Fibroblast of lung (primary cell): ENCODE data around the gene FMO4. TPM values are rescaled to one million over a fixed set of nuclear protein-coding genes. Genes with fewer than 3 reads are reported as not detected.

ENCODE experiments used
- DNase-seq, 2 donors: peaks; one replicate each; pipeline versions ENCODE4 v3.0.0 to v3.0.0-alpha.2; 2010; ENCODE audit warnings: low read depth in 2 of 2
- H2AFZ ChIP-seq: 2 replicates; pipeline ENCODE4 v1.5.1; 2012; ENCODE audit warnings: low read length, control low read depth, inconsistent platforms
- H3K27ac ChIP-seq: 2 replicates; pipeline ENCODE4 v1.5.1; 2011; ENCODE audit warnings: low read length, control low read depth; ENCODE audit not compliant: insufficient read depth
- H3K27me3 ChIP-seq: 2 replicates; pipeline ENCODE4 v1.5.1; 2011; ENCODE audit warnings: mild to moderate bottlenecking, low read length; ENCODE audit not compliant: control insufficient read depth, insufficient read depth
- H3K36me3 ChIP-seq: 2 replicates; pipeline ENCODE4 v1.5.1; 2011; ENCODE audit warnings: low read length; ENCODE audit not compliant: control insufficient read depth, insufficient read depth
- H3K4me1 ChIP-seq: 2 replicates; pipeline ENCODE4 v1.5.1; 2011; ENCODE audit warnings: low read length; ENCODE audit not compliant: control insufficient read depth, insufficient read depth; ENCODE audit errors: extremely low read depth
- H3K4me2 ChIP-seq: 2 replicates; pipeline ENCODE4 v1.5.1; 2011; ENCODE audit warnings: low read length, control low read depth; ENCODE audit not compliant: insufficient read depth; ENCODE audit errors: extremely low read depth
- H3K4me3 ChIP-seq, 4 experiments: fragments of 200-600 bp in 1 of 4; sonication (generic) in 1 of 4; replicated peaks in 1 of 4; 2 replicates each; pipeline ENCODE4 v1.5.1; 2011 to 2016; ENCODE audit warnings: low read length in 4 of 4, low read depth in 3 of 4, mild to moderate bottlenecking in 3 of 4, control low read depth in 2 of 4, inconsistent platforms in 1 of 4, mixed read lengths in 1 of 4; ENCODE audit not compliant: insufficient read depth in 1 of 4; ENCODE audit errors: control extremely low read depth in 1 of 4
- H3K79me2 ChIP-seq: 2 replicates; pipeline ENCODE4 v1.5.1; 2012; ENCODE audit warnings: mild to moderate bottlenecking, low read length, inconsistent platforms; ENCODE audit not compliant: control insufficient read depth, insufficient read depth
- H3K9ac ChIP-seq: 2 replicates; pipeline ENCODE4 v1.5.1; 2011; ENCODE audit warnings: mild to moderate bottlenecking, low read length, control low read depth; ENCODE audit not compliant: insufficient read depth
- H3K9me3 ChIP-seq: 2 replicates; pipeline ENCODE4 v1.5.1; 2012; ENCODE audit warnings: low read depth, low read length; ENCODE audit not compliant: control insufficient read depth, insufficient read depth
- H4K20me1 ChIP-seq: 2 replicates; pipeline ENCODE4 v1.5.1; 2011; ENCODE audit warnings: low read length; ENCODE audit not compliant: control insufficient read depth, insufficient read depth; ENCODE audit errors: extremely low read depth
- EZH2 ChIP-seq: IDR thresholded peaks from 2 replicates; pipeline ENCODE4 v1.5.1; 2012; ENCODE audit warnings: low read length, control low read depth, mild to moderate bottlenecking; ENCODE audit errors: missing control alignments
- polyA plus RNA-seq, 2 donors: library from polyadenylated mRNA; depleted of rRNA in 1 of 2; stranded (reverse) in 1 of 2; unstranded in 1 of 2; fragments of >200 nt; gene quantifications; 2 replicates each; pipeline ENCODE4 v1.2.1, GENCODE V29; 2011 to 2012; ENCODE audit warnings: missing spikeins in 1 of 2
- total RNA-seq: library from RNA; depleted of rRNA; stranded (reverse); fragments of >200 nt; gene quantifications from 2 replicates; pipeline ENCODE4 v1.2.1, GENCODE V29; 2014
- TF ChIP-seq, protein P1 (sequence below), 2 donors: IDR thresholded peaks in 1 of 2; conservative IDR thresholded peaks in 1 of 2; 1 replicate in 1 of 2; 2 replicates in 1 of 2; pipeline ENCODE4 v1.5.1; 2011 to 2012; ENCODE audit warnings: low read length in 2 of 2, control low read depth in 1 of 2, inconsistent platforms in 1 of 2, low read depth in 1 of 2, mild to moderate bottlenecking in 1 of 2

FMO4 gene
- total and polyA plus RNA-seq, 2 donors (not counting 1 experiment from before 2014, with no cell fraction given): 5.5 to 7.3 TPM

DNA sequence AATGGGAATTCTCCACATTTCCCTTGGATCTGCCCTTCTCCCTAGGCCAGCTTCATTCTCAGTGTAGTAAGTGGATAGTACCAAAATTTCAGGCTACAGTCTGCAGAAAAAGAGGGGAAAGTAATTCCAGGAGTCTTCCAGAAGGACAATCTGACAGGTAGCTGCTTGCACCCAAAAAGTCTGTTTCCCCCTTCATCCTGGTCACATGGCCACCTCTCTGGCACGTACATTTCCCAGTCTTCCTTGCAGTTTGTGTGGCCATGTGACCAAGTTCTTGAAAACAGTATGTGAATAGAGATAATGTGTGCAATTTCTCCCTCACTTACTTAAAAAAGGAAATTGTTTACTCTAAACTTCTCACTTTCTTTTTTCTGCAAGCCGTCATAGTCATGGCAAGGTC lies 14.6 kb upstream of the FMO4 start:
- H3K27me3 ChIP-seq: no peaks in the 10 kb centered on the region
- TF ChIP-seq EZH2: no peak
- TF ChIP-seq, protein P1, sequence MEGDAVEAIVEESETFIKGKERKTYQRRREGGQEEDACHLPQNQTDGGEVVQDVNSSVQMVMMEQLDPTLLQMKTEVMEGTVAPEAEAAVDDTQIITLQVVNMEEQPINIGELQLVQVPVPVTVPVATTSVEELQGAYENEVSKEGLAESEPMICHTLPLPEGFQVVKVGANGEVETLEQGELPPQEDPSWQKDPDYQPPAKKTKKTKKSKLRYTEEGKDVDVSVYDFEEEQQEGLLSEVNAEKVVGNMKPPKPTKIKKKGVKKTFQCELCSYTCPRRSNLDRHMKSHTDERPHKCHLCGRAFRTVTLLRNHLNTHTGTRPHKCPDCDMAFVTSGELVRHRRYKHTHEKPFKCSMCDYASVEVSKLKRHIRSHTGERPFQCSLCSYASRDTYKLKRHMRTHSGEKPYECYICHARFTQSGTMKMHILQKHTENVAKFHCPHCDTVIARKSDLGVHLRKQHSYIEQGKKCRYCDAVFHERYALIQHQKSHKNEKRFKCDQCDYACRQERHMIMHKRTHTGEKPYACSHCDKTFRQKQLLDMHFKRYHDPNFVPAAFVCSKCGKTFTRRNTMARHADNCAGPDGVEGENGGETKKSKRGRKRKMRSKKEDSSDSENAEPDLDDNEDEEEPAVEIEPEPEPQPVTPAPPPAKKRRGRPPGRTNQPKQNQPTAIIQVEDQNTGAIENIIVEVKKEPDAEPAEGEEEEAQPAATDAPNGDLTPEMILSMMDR (conservative IDR thresholded peaks at IDR 0.05 in 1 of 2, IDR thresholded peaks at IDR 0.05 in 1 of 2; ENCODE audit: low read depth in 1 of 2, low read length in 2 of 2): no peak
- no peaks in the 10 kb centered on the region for H3K79me2 ChIP-seq
- no peaks in the 10 kb centered on the region for H4K20me1 ChIP-seq
- no peak overlapping the region for H3K9ac ChIP-seq
- H3K4me3 ChIP-seq: no peak overlapping the region
- no peaks in the 10 kb centered on the region for H3K36me3 ChIP-seq
- H3K4me1 ChIP-seq: no peaks in the 10 kb centered on the region
- DNase-seq: no peak
- no peaks in the 10 kb centered on the region for H3K9me3 ChIP-seq
- H2AFZ ChIP-seq: no peak overlapping the region
- no peak overlapping the region for H3K4me2 ChIP-seq
- no peak overlapping the region for H3K27ac ChIP-seq

DNA sequence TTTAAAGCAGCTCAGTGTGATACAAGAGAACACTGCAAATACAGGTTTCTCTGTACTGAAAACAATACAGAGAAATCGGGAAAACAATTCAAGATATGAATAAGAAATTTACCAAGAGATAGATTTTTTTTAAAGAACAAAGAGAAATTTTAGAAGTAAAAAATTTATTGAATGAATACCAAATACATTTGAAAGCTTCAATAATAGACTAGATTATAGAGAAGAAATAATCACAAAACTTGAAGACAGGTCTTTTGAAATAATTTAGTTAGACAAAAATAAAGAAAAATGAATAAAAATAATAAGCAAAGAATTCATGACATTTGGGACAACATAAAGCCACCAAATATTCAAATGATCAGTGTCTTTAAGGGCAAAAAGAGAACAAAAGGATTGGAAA lies 13.6 kb upstream of the FMO4 start:
- Histone ChIP-seq H3K36me3 (no peaks in the 10 kb centered on the region), H3K9ac (no peak overlapping the region), H3K4me2 (no peak overlapping the region), H3K27me3 (no peaks in the 10 kb centered on the region), H4K20me1 (no peaks in the 10 kb centered on the region), H3K9me3 (no peaks in the 10 kb centered on the region), H3K27ac (no peak overlapping the region), H3K4me1 (no peaks in the 10 kb centered on the region), H2AFZ (no peak overlapping the region), H3K79me2 (no peaks in the 10 kb centered on the region), H3K4me3 (no peak overlapping the region)
- TF ChIP-seq, protein P1 (conservative IDR thresholded peaks at IDR 0.05 in 1 of 2, IDR thresholded peaks at IDR 0.05 in 1 of 2; ENCODE audit: low read depth in 1 of 2, low read length in 2 of 2): no peak
- TF ChIP-seq EZH2: no peak
- DNase-seq: no peak

DNA sequence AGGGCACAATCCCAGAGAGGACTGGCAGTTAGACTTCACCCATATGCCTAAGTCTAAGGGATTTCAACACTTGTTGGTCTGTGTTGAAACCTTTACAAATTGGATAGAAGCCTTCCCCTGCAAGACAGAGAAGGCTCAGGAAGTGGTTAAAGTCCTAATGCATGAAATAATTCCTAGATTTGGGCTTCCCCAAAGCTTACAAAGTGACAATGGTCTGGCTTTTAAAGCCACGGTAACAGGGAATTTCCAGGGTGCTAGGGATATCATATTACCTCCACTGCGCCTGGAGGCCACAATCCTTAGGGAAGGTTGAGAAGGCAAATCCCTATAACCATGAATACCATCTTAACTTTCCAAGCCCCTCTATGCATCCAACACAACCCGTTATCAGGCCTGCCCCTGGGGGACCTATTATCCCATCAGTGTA lies 3.3 kb upstream of the FMO4 start:
- no peaks in the 10 kb centered on the region for H3K79me2 ChIP-seq
- DNase-seq: no peak

More for the DNA sequence above, 3.3 kb upstream of the FMO4 start:
- no peaks in the 10 kb centered on the region for H3K4me1 ChIP-seq
- no peaks in the 10 kb centered on the region for H3K9me3 ChIP-seq
- H2AFZ ChIP-seq: no peak overlapping the region
- no peak overlapping the region for H3K9ac ChIP-seq
- H3K36me3 ChIP-seq: no peaks in the 10 kb centered on the region
- H3K27me3 ChIP-seq: no peaks in the 10 kb centered on the region
- H4K20me1 ChIP-seq: no peaks in the 10 kb centered on the region
- no peak overlapping the region for H3K4me3 ChIP-seq
- no peak overlapping the region for H3K27ac ChIP-seq
- TF ChIP-seq, protein P1 (conservative IDR thresholded peaks at IDR 0.05 in 1 of 2, IDR thresholded peaks at IDR 0.05 in 1 of 2; ENCODE audit: low read depth in 1 of 2, low read length in 2 of 2): no peak
- TF ChIP-seq EZH2: no peak
- no peak overlapping the region for H3K4me2 ChIP-seq
